K562 (cell line): ENCODE results near the gene PSMA2. TPM values are rescaled to one million over a fixed set of nuclear protein-coding genes. Genes with fewer than 3 reads are reported as not detected.

Experiments used
- ARHGAP35 ChIP-seq: fragments of 450-650 bp; IDR thresholded peaks from 2 replicates; pipeline ENCODE4 v1.6.1; 2018; ENCODE audit not compliant: partially characterized antibody
- CC2D1A ChIP-seq: fragments of 450-650 bp; IDR thresholded peaks from 2 replicates; pipeline ENCODE4 v1.6.1; 2017; ENCODE audit warnings: mild to moderate bottlenecking
- CREM ChIP-seq: IDR thresholded peaks from 2 replicates; pipeline ENCODE4 v1.6.1; 2014; ENCODE audit warnings: antibody characterized with exemption, low read depth
- ETV5 ChIP-seq: sonication (generic); formaldehyde crosslinking; IDR thresholded peaks from 2 replicates; pipeline ENCODE4 v1.4.0; 2020; ENCODE audit warnings: low read depth, mild to moderate bottlenecking, missing genetic modification reagents
- GATAD2B ChIP-seq: fragments of 450-650 bp; IDR thresholded peaks from 2 replicates; pipeline ENCODE4 v1.6.1; 2017; ENCODE audit warnings: mild to moderate bottlenecking, borderline replicate concordance
- HOXB6 ChIP-seq: fragments of 250-450 bp; sonication (Bioruptor Pico); IDR thresholded peaks from 2 replicates; pipeline ENCODE4 v1.5.1; 2022; ENCODE audit warnings: mild to moderate bottlenecking, borderline replicate concordance
- MBD2 ChIP-seq: sonication (generic); IDR thresholded peaks from 2 replicates; pipeline ENCODE4 v1.6.1; 2016; ENCODE audit warnings: low read depth, borderline replicate concordance
- NFATC3 ChIP-seq: fragments of 450-650 bp; IDR thresholded peaks from 2 replicates; pipeline ENCODE4 v1.6.1; 2017; ENCODE audit warnings: mild to moderate bottlenecking
- POLR2H ChIP-seq: IDR thresholded peaks from 2 replicates; pipeline ENCODE4 v1.6.1; 2016; ENCODE audit warnings: missing genetic modification characterization, low read depth, mild to moderate bottlenecking, control low read depth, missing compliant biosample characterization, moderate library complexity
- SNIP1 ChIP-seq: fragments of 450-650 bp; IDR thresholded peaks from 2 replicates; pipeline ENCODE4 v1.7.1; 2017; ENCODE audit warnings: low read depth, mild to moderate bottlenecking
- SRF ChIP-seq, 2 experiments: fragments of 250-450, 450-650 bp in 1 of 2; sonication (Bioruptor Pico) in 1 of 2; sonication (generic) in 1 of 2; formaldehyde crosslinking; IDR thresholded peaks; 2 replicates each; pipeline versions ENCODE4 v1.5.0 to v1.5.1; 2020 to 2022; ENCODE audit warnings: mild to moderate bottlenecking in 1 of 2, missing genetic modification reagents in 1 of 2
- TCFL5 ChIP-seq: fragments of 250-450 bp; sonication (Bioruptor Pico); conservative IDR thresholded peaks from 2 replicates; pipeline ENCODE4 v1.6.1; 2021; ENCODE audit warnings: mild to moderate bottlenecking, moderate library complexity, matching md5 sums
- THRAP3 ChIP-seq: fragments of 450-650 bp; IDR thresholded peaks from 2 replicates; pipeline ENCODE4 v1.6.1; 2016; ENCODE audit warnings: mild to moderate bottlenecking, inconsistent platforms, borderline replicate concordance
- ZBTB7A ChIP-seq: IDR thresholded peaks from 2 replicates; pipeline ENCODE4 v1.6.1; 2011; ENCODE audit warnings: low read depth, mild to moderate bottlenecking, low read length, moderate library complexity, borderline replicate concordance; ENCODE audit not compliant: control insufficient read depth
- ZNF589 ChIP-seq: fragments of 200-800 bp; sonication (Bioruptor generic); IDR thresholded peaks from 2 replicates; pipeline ENCODE4 v1.6.1; 2016; ENCODE audit warnings: low read depth, missing genetic modification characterization, missing compliant biosample characterization
- polyA plus RNA-seq, 8 experiments: library from polyadenylated mRNA; depleted of rRNA in 4 of 8; stranded (reverse) in 5 of 8; unstranded in 3 of 8; fragments of >200 nt; fragmentation: Nextera tagmentation in 2 of 8; fragmentation: Illumina TruSeq in 1 of 8; extraction: Ambion mirVana in 2 of 8; extraction: Trizol in 1 of 8; gene quantifications; 2 replicates each; pipeline versions ENCODE4 v1.2.1 to v1.2.3, GENCODE V29; 2011 to 2014; ENCODE audit warnings: inconsistent platforms in 1 of 8, missing spikeins in 1 of 8
- total RNA-seq, 7 experiments: library from RNA; depleted of rRNA in 6 of 7; stranded (reverse); fragments of >200 nt in 6 of 7; fragmentation: Illumina TruSeq in 2 of 7; extraction: Trizol in 2 of 7; gene quantifications; 2 replicates each; pipeline versions ENCODE4 v1.2.1 to v1.2.3, GENCODE V29; 2011 to 2021; ENCODE audit warnings: low replicate concordance in 1 of 7
- TF ChIP-seq, protein P1 (sequence below), 2 experiments: fragments of 150-350 bp in 1 of 2; IDR thresholded peaks; 2 replicates each; pipeline ENCODE4 v1.6.1; 2012 to 2016; ENCODE audit warnings: low read depth in 2 of 2, low read length in 2 of 2, mild to moderate bottlenecking in 1 of 2, moderate library complexity in 1 of 2
- TF ChIP-seq, protein P2 (sequence below): IDR thresholded peaks from 2 replicates; pipeline ENCODE4 v1.6.1; 2011; ENCODE audit warnings: borderline replicate concordance, low read depth, mild to moderate bottlenecking, moderate library complexity, low read length; ENCODE audit not compliant: insufficient read depth, poor library complexity, severe bottlenecking
- TF ChIP-seq, protein P3 (sequence below), 2 experiments: IDR thresholded peaks; 2 replicates each; pipeline ENCODE4 v1.6.1; 2011; ENCODE audit warnings: borderline replicate concordance in 1 of 2, control low read depth in 1 of 2, low read depth in 1 of 2, low read length in 1 of 2, mild to moderate bottlenecking in 1 of 2, mixed read lengths in 1 of 2, moderate library complexity in 1 of 2; ENCODE audit not compliant: insufficient read depth in 1 of 2, insufficient read length in 1 of 2, poor library complexity in 1 of 2, severe bottlenecking in 1 of 2; ENCODE audit errors: extremely low read depth in 1 of 2
- TF ChIP-seq, protein P4 (sequence below): IDR thresholded peaks from 2 replicates; pipeline ENCODE4 v1.6.1; 2014; ENCODE audit warnings: antibody characterized with exemption

Gene PSMA2
- total and polyA plus RNA-seq, 9 of the 15 experiments (the other 6 are each of a cell fraction or from before 2014, with no cell fraction given): 91.7 to 1,070 (median 213) TPM

DNA sequence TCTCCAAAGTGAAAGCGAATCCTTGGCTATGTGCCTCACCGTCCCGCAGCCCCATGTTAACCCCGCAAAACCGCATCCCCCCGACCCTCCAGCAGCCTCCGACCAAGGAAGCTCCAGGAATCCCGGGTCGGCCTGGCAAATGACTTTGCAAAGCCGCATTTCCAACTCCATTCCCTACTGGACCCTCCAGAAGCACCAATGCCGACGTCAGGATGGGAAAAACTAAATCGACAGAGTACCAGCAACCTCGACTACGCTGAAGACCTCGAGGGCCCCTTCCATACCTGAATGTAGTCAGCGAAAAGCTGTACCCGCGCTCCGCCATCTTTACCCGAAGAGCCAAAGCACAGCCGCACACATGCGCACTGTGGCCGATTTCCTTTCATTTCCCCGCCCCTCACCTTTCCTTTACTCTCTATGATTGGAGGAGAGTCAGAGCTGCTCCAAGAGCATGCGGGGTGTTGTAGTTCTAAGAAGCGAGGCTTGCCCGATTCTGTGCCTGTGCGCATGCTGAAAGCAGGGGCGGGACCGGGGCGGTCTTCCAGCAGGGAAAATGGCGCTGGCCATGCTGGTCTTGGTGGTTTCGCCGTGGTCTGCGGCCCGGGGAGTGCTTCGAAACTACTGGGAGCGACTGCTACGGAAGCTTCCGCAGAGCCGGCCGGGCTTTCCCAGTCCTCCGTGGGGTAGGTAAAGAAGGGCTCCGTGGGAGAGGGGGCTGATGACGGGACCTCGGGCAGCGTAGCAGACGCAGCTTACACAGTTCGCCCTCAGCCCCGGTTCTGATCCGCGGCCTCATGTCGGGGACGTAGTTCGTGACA, at the start of gene PSMA2, which contains the start of gene MRPL32 (continued):
- TF ChIP-seq, protein P1, sequence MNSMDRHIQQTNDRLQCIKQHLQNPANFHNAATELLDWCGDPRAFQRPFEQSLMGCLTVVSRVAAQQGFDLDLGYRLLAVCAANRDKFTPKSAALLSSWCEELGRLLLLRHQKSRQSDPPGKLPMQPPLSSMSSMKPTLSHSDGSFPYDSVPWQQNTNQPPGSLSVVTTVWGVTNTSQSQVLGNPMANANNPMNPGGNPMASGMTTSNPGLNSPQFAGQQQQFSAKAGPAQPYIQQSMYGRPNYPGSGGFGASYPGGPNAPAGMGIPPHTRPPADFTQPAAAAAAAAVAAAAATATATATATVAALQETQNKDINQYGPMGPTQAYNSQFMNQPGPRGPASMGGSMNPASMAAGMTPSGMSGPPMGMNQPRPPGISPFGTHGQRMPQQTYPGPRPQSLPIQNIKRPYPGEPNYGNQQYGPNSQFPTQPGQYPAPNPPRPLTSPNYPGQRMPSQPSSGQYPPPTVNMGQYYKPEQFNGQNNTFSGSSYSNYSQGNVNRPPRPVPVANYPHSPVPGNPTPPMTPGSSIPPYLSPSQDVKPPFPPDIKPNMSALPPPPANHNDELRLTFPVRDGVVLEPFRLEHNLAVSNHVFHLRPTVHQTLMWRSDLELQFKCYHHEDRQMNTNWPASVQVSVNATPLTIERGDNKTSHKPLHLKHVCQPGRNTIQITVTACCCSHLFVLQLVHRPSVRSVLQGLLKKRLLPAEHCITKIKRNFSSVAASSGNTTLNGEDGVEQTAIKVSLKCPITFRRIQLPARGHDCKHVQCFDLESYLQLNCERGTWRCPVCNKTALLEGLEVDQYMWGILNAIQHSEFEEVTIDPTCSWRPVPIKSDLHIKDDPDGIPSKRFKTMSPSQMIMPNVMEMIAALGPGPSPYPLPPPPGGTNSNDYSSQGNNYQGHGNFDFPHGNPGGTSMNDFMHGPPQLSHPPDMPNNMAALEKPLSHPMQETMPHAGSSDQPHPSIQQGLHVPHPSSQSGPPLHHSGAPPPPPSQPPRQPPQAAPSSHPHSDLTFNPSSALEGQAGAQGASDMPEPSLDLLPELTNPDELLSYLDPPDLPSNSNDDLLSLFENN (IDR thresholded peaks at IDR 0.05; ENCODE audit: low read depth in 2 of 2, low read length in 2 of 2): no peak
- 0 out of 4 replicates have a peak, but pooled peaks of 1 of the 2 experiments have one; percentile 33 for TF ChIP-seq SRF (CRISPR knock-in tag; IDR thresholded peaks at IDR 0.05)
- no peak for TF ChIP-seq SNIP1
- TF ChIP-seq ETV5 (CRISPR knock-in tag): no peak
- peak; percentile 81 for TF ChIP-seq MBD2
- TF ChIP-seq, protein P2, sequence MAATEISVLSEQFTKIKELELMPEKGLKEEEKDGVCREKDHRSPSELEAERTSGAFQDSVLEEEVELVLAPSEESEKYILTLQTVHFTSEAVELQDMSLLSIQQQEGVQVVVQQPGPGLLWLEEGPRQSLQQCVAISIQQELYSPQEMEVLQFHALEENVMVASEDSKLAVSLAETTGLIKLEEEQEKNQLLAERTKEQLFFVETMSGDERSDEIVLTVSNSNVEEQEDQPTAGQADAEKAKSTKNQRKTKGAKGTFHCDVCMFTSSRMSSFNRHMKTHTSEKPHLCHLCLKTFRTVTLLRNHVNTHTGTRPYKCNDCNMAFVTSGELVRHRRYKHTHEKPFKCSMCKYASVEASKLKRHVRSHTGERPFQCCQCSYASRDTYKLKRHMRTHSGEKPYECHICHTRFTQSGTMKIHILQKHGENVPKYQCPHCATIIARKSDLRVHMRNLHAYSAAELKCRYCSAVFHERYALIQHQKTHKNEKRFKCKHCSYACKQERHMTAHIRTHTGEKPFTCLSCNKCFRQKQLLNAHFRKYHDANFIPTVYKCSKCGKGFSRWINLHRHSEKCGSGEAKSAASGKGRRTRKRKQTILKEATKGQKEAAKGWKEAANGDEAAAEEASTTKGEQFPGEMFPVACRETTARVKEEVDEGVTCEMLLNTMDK: no peak
- TF ChIP-seq ZBTB7A: peak; percentile 37; the same call in 1 of the 2 replicates
- TF ChIP-seq NFATC3: no peak
- TF ChIP-seq CREM: peak; percentile 63
- TF ChIP-seq GATAD2B: no peak
- no peak for TF ChIP-seq CC2D1A
- TF ChIP-seq, protein P3, sequence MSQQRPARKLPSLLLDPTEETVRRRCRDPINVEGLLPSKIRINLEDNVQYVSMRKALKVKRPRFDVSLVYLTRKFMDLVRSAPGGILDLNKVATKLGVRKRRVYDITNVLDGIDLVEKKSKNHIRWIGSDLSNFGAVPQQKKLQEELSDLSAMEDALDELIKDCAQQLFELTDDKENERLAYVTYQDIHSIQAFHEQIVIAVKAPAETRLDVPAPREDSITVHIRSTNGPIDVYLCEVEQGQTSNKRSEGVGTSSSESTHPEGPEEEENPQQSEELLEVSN (IDR thresholded peaks at IDR 0.05; ENCODE audit: borderline replicate concordance in 1 of 2, extremely low read depth in 1 of 2, insufficient read depth in 1 of 2, insufficient read length in 1 of 2, low read depth in 1 of 2, low read length in 1 of 2, poor library complexity in 1 of 2, severe bottlenecking in 1 of 2): peak in 1 of 2 experiments; percentile 36
- no peak for TF ChIP-seq ZNF589 (CRISPR knock-in tag)
- TF ChIP-seq ARHGAP35: no peak
- no peak for TF ChIP-seq TCFL5 (CRISPR knock-in tag)
- no peak for TF ChIP-seq THRAP3
- TF ChIP-seq HOXB6: no peak
- TF ChIP-seq, protein P4, sequence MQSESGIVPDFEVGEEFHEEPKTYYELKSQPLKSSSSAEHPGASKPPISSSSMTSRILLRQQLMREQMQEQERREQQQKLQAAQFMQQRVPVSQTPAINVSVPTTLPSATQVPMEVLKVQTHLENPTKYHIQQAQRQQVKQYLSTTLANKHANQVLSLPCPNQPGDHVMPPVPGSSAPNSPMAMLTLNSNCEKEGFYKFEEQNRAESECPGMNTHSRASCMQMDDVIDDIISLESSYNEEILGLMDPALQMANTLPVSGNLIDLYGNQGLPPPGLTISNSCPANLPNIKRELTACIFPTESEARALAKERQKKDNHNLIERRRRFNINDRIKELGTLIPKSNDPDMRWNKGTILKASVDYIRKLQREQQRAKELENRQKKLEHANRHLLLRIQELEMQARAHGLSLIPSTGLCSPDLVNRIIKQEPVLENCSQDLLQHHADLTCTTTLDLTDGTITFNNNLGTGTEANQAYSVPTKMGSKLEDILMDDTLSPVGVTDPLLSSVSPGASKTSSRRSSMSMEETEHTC: no peak
- TF ChIP-seq POLR2H (tag): peak; percentile 79
